Islet precursor cell (in vitro differentiated cells): ENCODE measurements around the gene DTNB.
"Not testable (repeated sequence)": the region's sequence is repeated elsewhere in the genome, so short reads cannot be mapped to it uniquely, and the experiment has no call there.

Experiments
- DNase-seq: peaks from one replicate; pipeline ENCODE4 v3.0.0-alpha.2; 2018

DTNB gene

GRCh38 chr2:25620077-25620476 lies 53.3 kb downstream of the DTNB start:
- no peak for DNase-seq

- DNase-seq: no peak
Observed at GRCh38 chr2:25619185-25619584, 54.2 kb downstream of the DTNB start.

GRCh38 chr2:25618676-25619075 lies 54.7 kb downstream of the DTNB start:
- no peak for DNase-seq

GRCh38 chr2:25617948-25618646 lies 55.3 kb downstream of the DTNB start:
- no peak for DNase-seq

GRCh38 chr2:25615920-25616319 lies 57.5 kb downstream of the DTNB start:
- no peak for DNase-seq

- no peak for DNase-seq
Observed at GRCh38 chr2:25615386-25615785, 58.0 kb downstream of the DTNB start.

- no peak for DNase-seq
Observed at GRCh38 chr2:25614711-25615110, 58.7 kb downstream of the DTNB start.

GRCh38 chr2:25608718-25609117 lies 64.7 kb downstream of the DTNB start:
- no peak for DNase-seq

- no peak for DNase-seq
Observed at GRCh38 chr2:25606892-25607291, 66.5 kb downstream of the DTNB start.

GRCh38 chr2:25602333-25602723 lies 71.0 kb downstream of the DTNB start:
- DNase-seq: no peak

GRCh38 chr2:25601711-25602332 lies 71.6 kb downstream of the DTNB start:
- DNase-seq: not testable (repeated sequence)

- no peak for DNase-seq
Observed at GRCh38 chr2:25598911-25599310, 74.5 kb downstream of the DTNB start.

GRCh38 chr2:25598332-25598731 lies 75.0 kb downstream of the DTNB start:
- DNase-seq: no peak

- DNase-seq: no peak
Observed at GRCh38 chr2:25597881-25598280, 75.5 kb downstream of the DTNB start.

- DNase-seq: no peak
Observed at GRCh38 chr2:25596516-25597244, 76.7 kb downstream of the DTNB start.

GRCh38 chr2:25595393-25595792 lies 78.0 kb downstream of the DTNB start:
- no peak for DNase-seq

- DNase-seq: no peak
Observed at GRCh38 chr2:25594991-25595390, 78.4 kb downstream of the DTNB start.

- DNase-seq: no peak
Observed at GRCh38 chr2:25592766-25593292, 80.5 kb downstream of the DTNB start.

GRCh38 chr2:25590921-25591505 lies 82.4 kb downstream of the DTNB start:
- no peak for DNase-seq

- no peak for DNase-seq
Observed at GRCh38 chr2:25589676-25590205, 83.6 kb downstream of the DTNB start.

GRCh38 chr2:25588576-25588975 lies 84.8 kb downstream of the DTNB start:
- DNase-seq: no peak

- DNase-seq: no peak
Observed at GRCh38 chr2:25587361-25587760, 86.0 kb downstream of the DTNB start.

GRCh38 chr2:25586726-25587144 lies 86.6 kb downstream of the DTNB start:
- DNase-seq: no peak
